ENCODE measurements around the gene TMEM255B. TPM values are rescaled to one million over a fixed set of nuclear protein-coding genes. Genes with fewer than 3 reads are reported as not detected.

Gene TMEM255B
- total RNA-seq, 1 donor from 2014 or later, result 19.1 TPM

- no peak for DNase-seq (ENCODE audit: low read depth, low spot score)
These were observed 100.5 kb downstream of the TMEM255B start for GRCh38 chr13:113859311-113860050.

GRCh38 chr13:113860051-113860664, 101.1 kb downstream of the TMEM255B start:
- DNase-seq (ENCODE audit: low read depth, low spot score), result no peak

GRCh38 chr13:113860665-113861432, 101.8 kb downstream of the TMEM255B start:
- DNase-seq (ENCODE audit: low read depth, low spot score), result no peak

- no peak for DNase-seq (ENCODE audit: low read depth, low spot score)
These were observed 102.5 kb downstream of the TMEM255B start for GRCh38 chr13:113861433-113862030.

- DNase-seq (ENCODE audit: low read depth, low spot score), result no peak
These were observed 103.3 kb downstream of the TMEM255B start for GRCh38 chr13:113862191-113862930.

GRCh38 chr13:113862931-113863523, 104.0 kb downstream of the TMEM255B start:
- DNase-seq (ENCODE audit: low read depth, low spot score), result no peak

GRCh38 chr13:113863524-113864272, 104.7 kb downstream of the TMEM255B start, which contains the start of gene GAS6:
Gene GAS6 (minus strand): TSS chr13:113864076. CDS start chr13:113863920, 156 bp downstream.
- no peak for DNase-seq (ENCODE audit: low read depth, low spot score)

GRCh38 chr13:113864273-113864890, 105.4 kb downstream of the TMEM255B start:
- no peak for DNase-seq (ENCODE audit: low read depth, low spot score)

GRCh38 chr13:113865427-113865826, 106.4 kb downstream of the TMEM255B start:
- DNase-seq (ENCODE audit: low read depth, low spot score), result no peak

Other genes with a start within 250 kb of the TMEM255B start
- gene TFDP1, start 174.5 kb upstream of the TMEM255B start, total RNA-seq, result 69.5 and 90.6 TPM in 2 replicates
- 0.07 and 0.13 TPM in 2 replicates for gene ATP4B, start 101.0 kb upstream of the TMEM255B start, total RNA-seq
- gene GRK1, start 92.0 kb upstream of the TMEM255B start, total RNA-seq, result not detected in 2 replicates
- 92.5 and 127 TPM in 2 replicates for gene GAS6, start 104.8 kb downstream of the TMEM255B start, total RNA-seq
- 0.07 and 0.39 TPM in 2 replicates for gene C13orf46, start 214.8 kb downstream of the TMEM255B start, total RNA-seq